Peyer's patch (tissue), 4 donors: ENCODE data around the gene PKD2. TPM values are rescaled to one million over a fixed set of nuclear protein-coding genes. Genes with fewer than 3 reads are reported as not detected.

ENCODE experiments used
- DNase-seq, 3 donors: peaks; one replicate each; pipeline ENCODE4 v3.0.0-alpha.2; 2017 to 2019
- H3K27ac ChIP-seq, 4 donors: fragments of 200-600 bp; sonication (generic); one replicate each; pipeline ENCODE4 v1.5.1; 2016 to 2019
- H3K27me3 ChIP-seq, 2 donors: fragments of 200-600 bp; sonication (generic); one replicate each; pipeline ENCODE4 v1.5.1; 2019
- H3K36me3 ChIP-seq, 3 donors: fragments of 200-600 bp; sonication (generic); one replicate each; pipeline ENCODE4 v1.5.1; 2016 to 2019
- H3K4me1 ChIP-seq, 4 donors: fragments of 200-600 bp; sonication (generic); one replicate each; pipeline ENCODE4 v1.5.1; 2016 to 2019
- H3K4me3 ChIP-seq, 4 donors: fragments of 200-600 bp; sonication (generic); 1 replicate in 3 of 4; 2 replicates in 1 of 4; pipeline ENCODE4 v1.5.1; 2016 to 2019; ENCODE audit warnings: mild to moderate bottlenecking in 1 of 4
- H3K9me3 ChIP-seq, 4 donors: fragments of 200-600 bp; sonication (generic); one replicate each; pipeline ENCODE4 v1.5.1; 2016 to 2019; ENCODE audit warnings: mild to moderate bottlenecking in 1 of 4
- POLR2A ChIP-seq, 2 donors: fragments of 450-650 bp; IDR thresholded peaks; one replicate each; pipeline ENCODE4 v1.5.1; 2017; ENCODE audit warnings: antibody characterized with exemption in 2 of 2, mild to moderate bottlenecking in 2 of 2, moderate library complexity in 2 of 2
- total RNA-seq, 4 donors: library from RNA; depleted of rRNA; stranded (reverse); fragments of >200 nt; gene quantifications; one replicate each; pipeline ENCODE4 v1.1.0, GENCODE V29; 2016
- TF ChIP-seq, protein P1 (sequence below), 6 experiments: fragments of 450-650 bp in 4 of 6; fragments of 200-600 bp in 2 of 6; sonication (generic) in 1 of 6; IDR thresholded peaks; one replicate each; pipeline ENCODE4 v1.5.1; 2017 to 2019; ENCODE audit warnings: antibody characterized with exemption in 6 of 6, mild to moderate bottlenecking in 3 of 6, moderate library complexity in 1 of 6

The PKD2 gene
- total RNA-seq, 4 donors from 2014 or later = 9.8 to 238 (median 23.4) TPM

DNA sequence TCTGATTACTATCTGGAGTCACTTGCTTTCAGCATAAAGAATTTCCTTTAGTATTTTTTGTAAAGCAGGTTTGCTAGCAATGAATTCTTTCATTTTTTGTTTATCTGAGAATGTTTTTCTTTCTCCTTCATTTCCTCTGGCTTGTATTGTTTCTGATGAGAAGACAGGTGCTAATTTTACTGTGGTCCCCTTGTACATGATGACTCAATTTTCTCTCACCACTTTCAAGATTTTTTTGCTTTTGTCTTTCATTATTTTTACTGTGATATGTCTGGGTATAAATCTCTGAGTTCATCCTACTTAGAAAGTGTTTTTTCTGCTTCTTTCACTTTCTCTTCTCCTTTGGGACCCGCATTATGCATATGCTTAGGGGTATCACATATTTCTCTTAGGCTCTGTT lies 62.6 kb downstream of the PKD2 start:
- DNase-seq = no peak
- TF ChIP-seq POLR2A (IDR thresholded peaks at IDR 0.05) = no peak
- TF ChIP-seq, protein P1, sequence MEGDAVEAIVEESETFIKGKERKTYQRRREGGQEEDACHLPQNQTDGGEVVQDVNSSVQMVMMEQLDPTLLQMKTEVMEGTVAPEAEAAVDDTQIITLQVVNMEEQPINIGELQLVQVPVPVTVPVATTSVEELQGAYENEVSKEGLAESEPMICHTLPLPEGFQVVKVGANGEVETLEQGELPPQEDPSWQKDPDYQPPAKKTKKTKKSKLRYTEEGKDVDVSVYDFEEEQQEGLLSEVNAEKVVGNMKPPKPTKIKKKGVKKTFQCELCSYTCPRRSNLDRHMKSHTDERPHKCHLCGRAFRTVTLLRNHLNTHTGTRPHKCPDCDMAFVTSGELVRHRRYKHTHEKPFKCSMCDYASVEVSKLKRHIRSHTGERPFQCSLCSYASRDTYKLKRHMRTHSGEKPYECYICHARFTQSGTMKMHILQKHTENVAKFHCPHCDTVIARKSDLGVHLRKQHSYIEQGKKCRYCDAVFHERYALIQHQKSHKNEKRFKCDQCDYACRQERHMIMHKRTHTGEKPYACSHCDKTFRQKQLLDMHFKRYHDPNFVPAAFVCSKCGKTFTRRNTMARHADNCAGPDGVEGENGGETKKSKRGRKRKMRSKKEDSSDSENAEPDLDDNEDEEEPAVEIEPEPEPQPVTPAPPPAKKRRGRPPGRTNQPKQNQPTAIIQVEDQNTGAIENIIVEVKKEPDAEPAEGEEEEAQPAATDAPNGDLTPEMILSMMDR (IDR thresholded peaks at IDR 0.05) = no peak
- peaks cover 0 to 72% (median 0%) of the 10 kb centered on the region in 3 donors for H3K36me3 ChIP-seq

DNA sequence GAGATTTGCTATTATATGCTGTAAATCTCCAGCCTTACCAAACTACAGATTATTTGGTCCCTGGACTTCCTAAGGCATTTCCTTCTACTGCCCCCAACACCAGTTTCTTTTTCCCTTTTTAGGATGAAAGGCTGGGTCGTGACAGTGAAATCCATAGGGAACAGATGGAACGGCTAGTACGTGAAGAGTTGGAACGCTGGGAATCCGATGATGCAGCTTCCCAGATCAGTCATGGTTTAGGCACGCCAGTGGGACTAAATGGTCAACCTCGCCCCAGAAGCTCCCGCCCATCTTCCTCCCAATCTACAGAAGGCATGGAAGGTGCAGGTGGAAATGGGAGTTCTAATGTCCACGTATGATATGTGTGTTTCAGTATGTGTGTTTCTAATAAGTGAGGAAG lies 67.9 kb downstream of the PKD2 start:
- Histone ChIP-seq H3K4me1 (no peaks in the 10 kb centered on the region), H3K36me3 (peaks cover 0 to 54% (median 0%) of the 10 kb centered on the region in 3 donors), H3K4me3 (no peak overlapping the region), H3K27ac (no peak overlapping the region), H3K9me3 (no peaks in the 10 kb centered on the region), H3K27me3 (no peaks in the 10 kb centered on the region)
- TF ChIP-seq, protein P1 (IDR thresholded peaks at IDR 0.05) = no peak
- TF ChIP-seq POLR2A (IDR thresholded peaks at IDR 0.05) = no peak
- DNase-seq = no peak

More for the DNA sequence above, 62.6 kb downstream of the PKD2 start:
- Histone ChIP-seq H3K27ac (no peak overlapping the region), H3K27me3 (no peaks in the 10 kb centered on the region), H3K9me3 (no peaks in the 10 kb centered on the region), H3K4me1 (no peaks in the 10 kb centered on the region), H3K4me3 (no peak overlapping the region)

DNA sequence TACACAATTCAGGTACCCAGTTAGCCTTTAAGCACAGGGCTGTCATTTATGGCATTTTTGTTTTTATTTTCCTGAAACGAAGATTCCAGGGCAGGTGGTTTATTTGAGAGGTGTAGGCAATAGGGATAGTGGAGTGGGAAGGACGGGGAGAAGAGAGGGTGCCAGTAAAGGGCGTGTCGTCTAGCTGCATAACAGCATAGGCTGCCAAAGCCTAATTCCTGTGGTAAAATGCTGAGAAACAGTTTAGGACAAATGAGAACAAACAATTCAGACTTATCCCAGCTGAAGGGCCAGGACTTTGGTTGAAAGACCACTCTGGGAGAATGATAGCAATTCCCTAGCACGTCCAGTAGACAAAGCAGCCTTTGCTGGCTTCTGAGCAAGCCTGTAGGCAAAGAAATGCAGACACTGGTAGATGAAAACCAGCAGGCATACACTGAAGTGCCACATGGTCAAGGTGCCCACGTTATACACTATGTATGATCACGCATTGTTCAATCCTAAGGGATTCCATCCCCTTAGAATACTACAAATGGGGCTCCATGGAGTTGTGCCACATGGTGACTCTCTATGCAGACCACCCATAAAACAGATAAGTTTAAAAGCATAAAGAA lies 70.6 kb downstream of the PKD2 start:
- Histone ChIP-seq H3K4me1 (no peaks in the 10 kb centered on the region), H3K36me3 (peaks cover 0 to 31% (median 0%) of the 10 kb centered on the region in 3 donors), H3K9me3 (no peaks in the 10 kb centered on the region), H3K27me3 (no peaks in the 10 kb centered on the region), H3K4me3 (no peak overlapping the region), H3K27ac (no peak overlapping the region)
- TF ChIP-seq, protein P1 (IDR thresholded peaks at IDR 0.05) = no peak
- no peak for TF ChIP-seq POLR2A (IDR thresholded peaks at IDR 0.05)
- no peak for DNase-seq

DNA sequence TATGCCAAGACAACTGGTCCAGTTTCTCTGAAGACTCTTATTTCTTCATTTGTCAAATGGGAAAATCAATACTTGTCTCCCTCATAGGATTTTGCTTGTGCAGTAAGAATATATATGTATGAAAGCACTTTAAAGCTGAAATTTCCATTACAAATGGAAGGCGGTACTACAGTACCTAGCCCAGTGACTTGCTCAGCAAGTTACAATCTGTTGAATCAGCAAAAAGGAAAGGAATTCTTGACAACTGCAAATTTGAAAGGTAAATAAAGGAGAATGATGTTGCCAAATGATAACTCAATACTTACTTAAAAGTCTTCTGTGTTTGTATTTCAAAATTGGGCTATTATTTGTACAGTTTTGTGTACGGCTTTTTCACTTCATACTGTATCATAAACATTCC lies 71.1 kb downstream of the PKD2 start:
- H3K4me1 ChIP-seq = no peaks in the 10 kb centered on the region
- TF ChIP-seq POLR2A (IDR thresholded peaks at IDR 0.05) = no peak
- TF ChIP-seq, protein P1 (IDR thresholded peaks at IDR 0.05) = no peak
- peaks cover 0 to 31% (median 0%) of the 10 kb centered on the region in 3 donors for H3K36me3 ChIP-seq
- no peak for DNase-seq
- H3K9me3 ChIP-seq = no peaks in the 10 kb centered on the region
- no peak overlapping the region for H3K4me3 ChIP-seq
- no peaks in the 10 kb centered on the region for H3K27me3 ChIP-seq
- no peak overlapping the region for H3K27ac ChIP-seq

DNA sequence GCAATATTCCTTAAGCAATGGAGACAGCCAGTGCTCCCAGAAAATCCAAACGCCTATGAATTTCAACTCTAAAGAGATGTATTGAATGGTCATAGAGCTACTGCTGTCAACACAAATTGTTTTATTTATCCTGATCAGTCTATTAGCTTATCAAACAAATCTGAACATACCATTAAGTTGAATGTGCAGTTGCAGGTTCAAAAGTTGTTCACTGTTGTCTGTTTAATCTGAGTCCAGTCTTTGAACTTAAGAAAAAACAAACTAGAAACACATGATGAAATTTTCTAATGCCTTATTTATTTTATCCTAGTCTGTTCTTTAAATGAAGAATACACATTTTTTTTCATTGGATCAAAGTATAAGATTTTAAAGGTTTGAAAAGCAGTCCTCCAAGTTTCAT lies 73.2 kb downstream of the PKD2 start:
- peaks cover 0 to 15% (median 0%) of the 10 kb centered on the region in 3 donors for H3K36me3 ChIP-seq
- TF ChIP-seq POLR2A (IDR thresholded peaks at IDR 0.05) = no peak
- TF ChIP-seq, protein P1 (IDR thresholded peaks at IDR 0.05) = no peak
- no peaks in the 10 kb centered on the region for H3K4me1 ChIP-seq
- DNase-seq = no peak
- no peaks in the 10 kb centered on the region for H3K27me3 ChIP-seq
- H3K4me3 ChIP-seq = no peak overlapping the region
- H3K9me3 ChIP-seq = no peaks in the 10 kb centered on the region
- H3K27ac ChIP-seq = no peak overlapping the region
